Left lung (tissue), 10 donors: ENCODE results near the gene RAP1GAP. TPM values are rescaled to one million over a fixed set of nuclear protein-coding genes. Genes with fewer than 3 reads are reported as not detected.

Source experiments
- ATAC-seq: fragments of 200-7000 bp; cut with Tn5 transposase; one replicate; pipeline ENCODE4 v1.9.1; 2020; ENCODE audit warnings: moderate library complexity
- DNase-seq, 4 donors: peaks; one replicate each; pipeline ENCODE4 v3.0.0-alpha.2; 2013 to 2020
- H3K27ac ChIP-seq, 2 donors: fragments of 200-600 bp; sonication (generic) in 1 of 2; one replicate each; pipeline versions ENCODE4 v1.5.0 to v1.8.0; 2020 to 2021
- H3K27me3 ChIP-seq, 2 donors: fragments of 200-600 bp; sonication (generic) in 1 of 2; one replicate each; pipeline versions ENCODE4 v1.5.0 to v1.8.0; 2020 to 2021
- H3K36me3 ChIP-seq, 2 donors: fragments of 200-600 bp; sonication (generic) in 1 of 2; one replicate each; pipeline versions ENCODE4 v1.5.0 to v1.8.0; 2020 to 2021
- H3K4me1 ChIP-seq, 2 donors: fragments of 200-600 bp; one replicate each; pipeline ENCODE4 v1.8.0; 2021
- H3K4me3 ChIP-seq, 2 donors: fragments of 200-600 bp; sonication (generic) in 1 of 2; one replicate each; pipeline versions ENCODE4 v1.5.0 to v1.8.0; 2020 to 2021; ENCODE audit warnings: mild to moderate bottlenecking in 1 of 2
- H3K9me3 ChIP-seq, 2 donors: fragments of 200-600 bp; sonication (generic) in 1 of 2; one replicate each; pipeline versions ENCODE4 v1.5.0 to v1.8.0; 2020 to 2021
- intact Hi-C, 2 donors: fragments of 100-400 bp; cut with DNase I; formaldehyde crosslinking; loops; one replicate each; pipeline versions ENCODE4 v1.11.2 to v1.14.2; 2022
- polyA plus RNA-seq, 6 donors: library from polyadenylated mRNA; unstranded; fragments of 120-200 nt; gene quantifications; one replicate each; pipeline ENCODE4 v1.2.1, GENCODE V29; 2013; ENCODE audit not compliant: insufficient read length in 6 of 6
- total RNA-seq, 2 donors: library from RNA; stranded (reverse); fragmentation: NEBNext Ultra II Directional; extraction: Animal tissue kit (Norgen Biotek cat#: 25700); gene quantifications; one replicate each; pipeline ENCODE4 v1.2.1, GENCODE V29; 2021
- TF ChIP-seq, protein P1 (sequence below), 2 donors: fragments of 200-600 bp; sonication (generic) in 1 of 2; IDR thresholded peaks; one replicate each; pipeline versions ENCODE4 v1.5.0 to v1.8.0; 2021; ENCODE audit warnings: antibody characterized with exemption in 2 of 2
- donor health status: DM: no; HTN: yes; CAD: no.
- donor health status: DM: no; HTN: no; CAD: no.

The RAP1GAP gene
- total and polyA plus RNA-seq, 8 donors = 20.7 to 59.3 (median 45.2) TPM

DNA sequence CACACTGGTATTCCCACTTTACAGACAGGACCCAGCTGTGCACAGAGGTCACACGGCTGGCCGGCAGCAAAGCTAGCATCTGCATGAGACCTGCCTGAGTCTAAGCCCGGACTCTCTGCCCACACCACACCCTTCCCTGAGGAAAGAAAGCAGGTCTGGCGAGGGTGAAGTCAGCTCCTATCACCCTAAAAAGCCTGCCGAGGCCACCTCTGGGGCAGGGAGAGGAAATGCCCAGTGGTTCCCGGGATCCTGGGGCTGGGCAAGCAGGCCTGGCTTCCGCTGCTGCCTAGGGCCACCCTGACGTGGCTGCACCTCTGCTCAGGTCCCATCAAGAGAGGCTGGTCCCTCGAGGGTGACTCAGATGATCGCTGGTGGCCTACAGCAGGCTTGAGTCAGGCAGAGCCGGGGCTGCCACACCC lies 42.2 kb downstream of the RAP1GAP start:
- Histone ChIP-seq H3K27ac (no peak overlapping the region), H3K4me1 (peaks cover 0 to 8% of the 10 kb centered on the region in 2 donors), H3K9me3 (no peaks in the 10 kb centered on the region), H3K27me3 (peaks cover 2 to 60% of the 10 kb centered on the region in 2 donors), H3K4me3 (no peak overlapping the region), H3K36me3 (no peaks in the 10 kb centered on the region)
- ATAC-seq (no peak), DNase-seq (no peak)
- TF ChIP-seq, protein P1, sequence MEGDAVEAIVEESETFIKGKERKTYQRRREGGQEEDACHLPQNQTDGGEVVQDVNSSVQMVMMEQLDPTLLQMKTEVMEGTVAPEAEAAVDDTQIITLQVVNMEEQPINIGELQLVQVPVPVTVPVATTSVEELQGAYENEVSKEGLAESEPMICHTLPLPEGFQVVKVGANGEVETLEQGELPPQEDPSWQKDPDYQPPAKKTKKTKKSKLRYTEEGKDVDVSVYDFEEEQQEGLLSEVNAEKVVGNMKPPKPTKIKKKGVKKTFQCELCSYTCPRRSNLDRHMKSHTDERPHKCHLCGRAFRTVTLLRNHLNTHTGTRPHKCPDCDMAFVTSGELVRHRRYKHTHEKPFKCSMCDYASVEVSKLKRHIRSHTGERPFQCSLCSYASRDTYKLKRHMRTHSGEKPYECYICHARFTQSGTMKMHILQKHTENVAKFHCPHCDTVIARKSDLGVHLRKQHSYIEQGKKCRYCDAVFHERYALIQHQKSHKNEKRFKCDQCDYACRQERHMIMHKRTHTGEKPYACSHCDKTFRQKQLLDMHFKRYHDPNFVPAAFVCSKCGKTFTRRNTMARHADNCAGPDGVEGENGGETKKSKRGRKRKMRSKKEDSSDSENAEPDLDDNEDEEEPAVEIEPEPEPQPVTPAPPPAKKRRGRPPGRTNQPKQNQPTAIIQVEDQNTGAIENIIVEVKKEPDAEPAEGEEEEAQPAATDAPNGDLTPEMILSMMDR (IDR thresholded peaks at IDR 0.05) = no peak
- intact Hi-C loops = no loop called here

DNA sequence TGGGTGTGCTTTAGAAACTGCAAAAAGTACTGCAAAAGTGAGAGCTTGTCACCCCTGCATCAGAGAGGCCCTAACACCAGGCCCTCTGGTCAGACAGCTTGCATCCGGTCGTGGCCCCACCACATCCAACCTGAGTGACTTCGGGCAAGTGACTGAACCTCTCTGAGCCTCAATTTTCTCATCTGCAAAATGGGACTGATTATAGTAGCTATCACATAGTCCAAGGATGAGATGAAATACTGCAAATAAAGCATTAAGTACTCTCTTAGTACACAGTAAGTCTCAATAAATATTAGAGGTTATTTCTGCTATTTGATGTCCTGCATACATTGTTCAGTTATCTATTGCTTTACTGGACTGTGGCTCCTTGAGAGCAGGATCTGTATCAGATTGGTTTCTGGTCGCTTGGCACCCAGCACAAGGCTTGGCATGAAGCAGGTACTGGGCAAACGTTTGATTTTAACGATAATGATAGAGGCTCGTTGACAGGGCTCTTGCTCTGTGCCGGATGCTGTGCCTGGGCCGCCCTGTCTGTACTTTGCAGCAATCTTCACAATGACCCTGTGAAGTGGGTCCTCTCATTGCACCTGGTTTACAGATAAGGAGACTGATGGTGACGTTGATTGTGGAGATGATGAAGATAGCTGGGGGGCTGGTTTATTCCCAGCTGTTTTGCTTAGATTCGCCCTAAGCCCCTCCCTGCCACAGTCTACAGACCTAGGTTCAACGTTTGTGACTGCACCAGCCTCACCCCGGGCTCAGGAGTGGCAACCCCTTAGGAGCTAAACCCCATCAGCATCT lies 43.6 kb downstream of the RAP1GAP start:
- no peaks in the 10 kb centered on the region for H3K9me3 ChIP-seq
- H3K36me3 ChIP-seq = no peaks in the 10 kb centered on the region
- H3K4me3 ChIP-seq = no peak overlapping the region
- peaks cover 0 to 8% of the 10 kb centered on the region in 2 donors for H3K4me1 ChIP-seq
- DNase-seq (no peak), ATAC-seq (no peak)
- no peak overlapping the region for H3K27ac ChIP-seq
- intact Hi-C loops = no loop called here
- peaks cover 5 to 60% of the 10 kb centered on the region in 2 donors for H3K27me3 ChIP-seq
- TF ChIP-seq, protein P1 (IDR thresholded peaks at IDR 0.05) = no peak

DNA sequence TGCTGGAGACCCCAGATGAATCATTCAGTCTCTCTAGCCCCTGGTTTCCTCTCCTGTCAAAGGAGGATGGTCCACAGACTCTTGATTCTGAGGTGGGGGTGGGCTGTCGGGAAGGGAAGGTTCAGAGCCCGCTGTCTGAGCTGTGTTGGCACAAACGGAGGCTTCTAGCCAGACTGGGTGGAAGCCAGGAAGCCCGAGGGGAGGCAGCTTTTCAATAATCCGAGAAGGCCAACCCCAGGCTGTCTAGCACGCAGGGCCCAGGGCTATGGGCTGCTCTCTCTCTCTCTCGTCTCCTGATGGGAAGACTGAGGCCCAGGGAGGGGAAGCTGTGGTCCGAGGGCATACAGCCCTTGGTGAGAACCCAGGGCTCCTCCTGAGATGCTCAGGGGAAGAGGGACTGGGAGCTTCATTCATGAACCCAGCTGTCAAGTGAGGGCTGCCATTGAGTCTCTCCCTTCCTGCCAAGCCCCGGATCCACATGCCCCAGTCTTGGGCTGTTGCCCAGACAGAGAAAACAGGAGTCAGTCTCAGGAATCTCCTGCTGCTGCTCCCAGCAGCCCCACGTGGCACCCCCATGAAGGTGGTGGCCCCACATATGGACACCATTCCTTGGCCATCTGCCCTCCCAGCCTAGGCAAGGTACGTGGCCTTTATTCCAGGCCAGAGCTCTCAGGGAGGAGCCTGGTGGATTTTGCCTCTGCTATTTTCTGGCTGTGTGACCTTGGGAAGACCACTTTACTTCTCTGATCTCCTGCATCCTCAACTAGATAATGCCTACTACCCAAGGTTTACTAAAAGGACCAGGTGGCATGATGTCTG lies 44.4 kb downstream of the RAP1GAP start:
- TF ChIP-seq, protein P1 (IDR thresholded peaks at IDR 0.05) = no peak
- Histone ChIP-seq H3K4me1 (peaks cover 0 to 8% of the 10 kb centered on the region in 2 donors), H3K4me3 (no peak overlapping the region), H3K36me3 (no peaks in the 10 kb centered on the region), H3K9me3 (no peaks in the 10 kb centered on the region), H3K27ac (peak overlapping the region in 1 of 2 donors; percentile 33), H3K27me3 (peaks cover 5 to 60% of the 10 kb centered on the region in 2 donors)
- no peak for DNase-seq
- intact Hi-C loops = no loop called here
- ATAC-seq = no peak

DNA sequence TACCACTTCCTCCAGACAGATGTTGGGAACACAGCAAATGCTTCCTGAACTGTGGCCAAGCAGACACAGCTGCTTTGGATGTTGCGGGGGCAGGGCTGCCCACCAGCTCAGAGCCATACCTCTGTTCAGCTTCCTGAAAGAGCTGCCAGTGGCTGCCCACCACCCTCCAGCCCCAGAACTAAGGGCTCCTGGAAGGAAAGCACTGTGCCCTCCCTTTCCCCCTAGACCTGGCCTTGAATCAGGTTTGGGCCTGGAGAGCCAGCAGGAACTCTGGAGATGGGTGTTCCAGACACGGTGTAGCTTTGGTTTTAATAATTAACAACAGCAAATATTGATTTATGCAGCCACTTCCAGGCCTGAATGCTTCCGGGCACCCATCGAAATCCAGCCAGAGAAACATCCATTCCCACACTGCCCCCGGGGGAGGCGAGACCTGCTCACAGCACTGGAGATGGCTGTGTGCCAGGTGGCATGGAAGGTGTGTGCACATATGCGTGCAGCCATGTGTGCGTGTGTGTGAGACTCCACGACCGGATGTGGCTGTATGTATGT lies 45.7 kb downstream of the RAP1GAP start:
- no peaks in the 10 kb centered on the region for H3K36me3 ChIP-seq
- H3K4me3 ChIP-seq = no peak overlapping the region
- peaks cover 5 to 58% of the 10 kb centered on the region in 2 donors for H3K27me3 ChIP-seq
- peak overlapping the region; percentile 16 to 37 for H3K27ac ChIP-seq
- ATAC-seq (peak; percentile 62), DNase-seq (peak in 2 of 4 donors; percentile 80 to 83)
- no peaks in the 10 kb centered on the region for H3K9me3 ChIP-seq
- TF ChIP-seq, protein P1 (IDR thresholded peaks at IDR 0.05) = no peak
- peaks cover 0 to 8% of the 10 kb centered on the region in 2 donors for H3K4me1 ChIP-seq
- intact Hi-C loops = no loop called here
